ENCODE measurements around the gene ITGBL1.

ITGBL1 gene

DNA sequence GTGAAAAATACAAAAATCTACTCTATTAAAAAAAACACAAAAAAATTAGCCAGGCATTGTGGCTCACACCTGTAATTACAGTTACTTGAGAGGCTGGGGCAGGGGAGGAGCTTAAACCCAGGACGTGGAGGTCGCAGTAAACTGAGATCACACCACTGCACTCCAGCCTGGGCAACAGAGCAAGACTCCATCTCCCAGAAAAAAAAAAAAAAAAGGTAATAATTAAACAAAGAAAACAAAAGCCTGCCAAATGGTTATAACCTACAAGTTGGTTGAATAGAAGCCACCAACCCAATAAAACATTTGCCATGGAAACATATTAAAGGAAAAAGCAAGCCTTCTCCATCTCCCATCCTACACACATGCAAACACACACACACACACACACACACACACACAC, 255.2 kb downstream of the ITGBL1 start:
- TF ChIP-seq, protein P1, sequence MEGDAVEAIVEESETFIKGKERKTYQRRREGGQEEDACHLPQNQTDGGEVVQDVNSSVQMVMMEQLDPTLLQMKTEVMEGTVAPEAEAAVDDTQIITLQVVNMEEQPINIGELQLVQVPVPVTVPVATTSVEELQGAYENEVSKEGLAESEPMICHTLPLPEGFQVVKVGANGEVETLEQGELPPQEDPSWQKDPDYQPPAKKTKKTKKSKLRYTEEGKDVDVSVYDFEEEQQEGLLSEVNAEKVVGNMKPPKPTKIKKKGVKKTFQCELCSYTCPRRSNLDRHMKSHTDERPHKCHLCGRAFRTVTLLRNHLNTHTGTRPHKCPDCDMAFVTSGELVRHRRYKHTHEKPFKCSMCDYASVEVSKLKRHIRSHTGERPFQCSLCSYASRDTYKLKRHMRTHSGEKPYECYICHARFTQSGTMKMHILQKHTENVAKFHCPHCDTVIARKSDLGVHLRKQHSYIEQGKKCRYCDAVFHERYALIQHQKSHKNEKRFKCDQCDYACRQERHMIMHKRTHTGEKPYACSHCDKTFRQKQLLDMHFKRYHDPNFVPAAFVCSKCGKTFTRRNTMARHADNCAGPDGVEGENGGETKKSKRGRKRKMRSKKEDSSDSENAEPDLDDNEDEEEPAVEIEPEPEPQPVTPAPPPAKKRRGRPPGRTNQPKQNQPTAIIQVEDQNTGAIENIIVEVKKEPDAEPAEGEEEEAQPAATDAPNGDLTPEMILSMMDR (IDR thresholded peaks at IDR 0.05; ENCODE audit: low read length, missing control alignments), result no peak
- H3K4me3 ChIP-seq (replicated peaks; ENCODE audit: low read depth, low read length), result no peak overlapping the region
- DNase-seq (ENCODE audit: low read depth), result no peak

DNA sequence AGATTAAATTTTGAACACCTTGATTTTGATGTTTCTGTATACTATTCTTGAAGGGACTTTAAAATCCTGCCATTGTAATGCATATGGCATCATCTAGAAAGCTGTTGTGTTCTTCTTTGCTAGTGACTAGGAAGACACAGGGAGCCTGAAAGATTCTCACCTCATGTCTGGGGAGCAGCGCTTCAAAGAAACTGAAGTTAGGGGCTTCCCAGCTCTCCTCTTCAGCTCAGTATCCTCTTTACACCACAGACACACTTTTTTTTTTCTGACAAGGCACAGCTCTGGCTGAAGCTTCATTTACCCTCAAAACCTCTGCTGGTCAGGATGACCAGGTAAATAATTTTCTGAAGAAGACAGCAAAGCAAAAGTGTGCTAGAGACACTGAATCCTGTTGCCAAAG, 255.6 kb downstream of the ITGBL1 start:
- no peak for DNase-seq (ENCODE audit: low read depth)
- H3K4me3 ChIP-seq (replicated peaks; ENCODE audit: low read depth, low read length), result no peak overlapping the region
- TF ChIP-seq, protein P1 (IDR thresholded peaks at IDR 0.05; ENCODE audit: low read length, missing control alignments), result no peak

DNA sequence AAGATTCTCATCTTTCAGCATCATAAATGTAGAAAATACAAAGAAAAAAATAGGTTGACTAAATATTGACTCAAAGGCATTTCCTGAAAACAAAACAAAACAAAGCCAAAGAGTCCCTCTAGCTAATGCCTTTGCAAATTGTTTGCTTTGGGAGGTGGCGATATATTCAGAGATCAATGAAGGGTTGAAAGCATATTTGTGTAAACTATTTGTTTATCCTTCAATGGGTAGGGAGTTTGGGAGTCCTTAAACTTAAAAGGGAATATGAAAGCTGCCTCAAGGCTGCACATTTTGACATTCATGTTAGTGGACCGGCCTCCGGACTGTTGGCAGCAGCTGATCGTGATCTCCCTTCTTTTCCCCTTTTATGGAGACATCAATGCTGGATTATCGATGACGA, 257.5 kb downstream of the ITGBL1 start:
- H3K4me3 ChIP-seq (replicated peaks; ENCODE audit: low read depth, low read length), result no peak overlapping the region
- no peak for DNase-seq (ENCODE audit: low read depth)
- TF ChIP-seq, protein P1 (IDR thresholded peaks at IDR 0.05; ENCODE audit: low read length, missing control alignments), result no peak

DNA sequence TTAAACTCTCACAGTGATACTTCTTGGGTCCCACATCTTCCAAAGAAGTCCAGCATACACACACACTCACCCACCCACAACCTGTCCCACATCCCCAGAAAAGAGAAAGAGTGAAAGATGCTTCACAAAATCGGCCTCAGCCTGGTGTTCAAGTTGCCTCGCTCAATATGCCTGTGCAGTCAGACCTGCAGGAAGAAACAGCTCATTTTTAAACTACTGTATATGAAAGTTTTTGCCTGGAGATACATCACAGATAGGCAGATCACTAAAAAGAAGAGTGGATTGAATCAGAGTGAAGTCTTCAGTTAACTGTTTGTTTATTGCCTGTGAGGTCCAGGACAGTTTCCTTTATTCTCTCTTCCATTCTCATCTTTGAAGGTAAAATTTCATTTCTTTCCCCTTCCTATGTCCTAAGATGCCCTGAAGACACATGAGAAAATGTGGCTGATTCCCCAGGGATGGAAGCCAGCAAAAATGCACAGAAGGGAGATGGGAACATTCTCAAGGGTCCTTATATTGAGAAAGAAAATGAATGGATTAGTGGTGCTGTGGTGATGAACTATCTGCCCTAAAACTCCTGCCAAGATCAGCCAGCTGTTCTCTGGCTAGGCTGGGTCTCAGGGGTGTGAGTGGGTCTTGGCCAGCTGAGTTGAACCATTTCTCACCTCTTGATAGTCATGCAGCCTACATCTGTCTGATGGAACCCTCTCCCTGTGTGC, 259.0 kb downstream of the ITGBL1 start:
- no peak for DNase-seq (ENCODE audit: low read depth)
- TF ChIP-seq, protein P1 (IDR thresholded peaks at IDR 0.05; ENCODE audit: low read length, missing control alignments), result no peak
- H3K4me3 ChIP-seq (replicated peaks; ENCODE audit: low read depth, low read length), result no peak overlapping the region

DNA sequence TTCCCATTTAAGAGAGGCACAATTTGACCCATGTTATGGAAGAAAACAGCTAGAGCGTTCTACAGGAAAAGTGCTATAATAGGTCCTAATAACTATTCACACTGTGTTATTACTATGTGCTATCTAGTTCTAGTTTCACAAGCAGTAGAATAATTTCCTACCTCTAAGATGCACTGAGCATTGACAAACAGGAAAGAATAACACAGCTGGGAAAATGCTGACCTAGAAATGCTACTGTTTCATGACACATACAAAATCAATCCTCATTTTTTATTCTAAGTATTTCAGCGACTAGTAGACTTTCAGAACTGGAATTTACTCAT, 259.5 kb downstream of the ITGBL1 start:
- DNase-seq (ENCODE audit: low read depth), result no peak
- no peak overlapping the region for H3K4me3 ChIP-seq (replicated peaks; ENCODE audit: low read depth, low read length)
- TF ChIP-seq, protein P1 (IDR thresholded peaks at IDR 0.05; ENCODE audit: low read length, missing control alignments), result no peak

DNA sequence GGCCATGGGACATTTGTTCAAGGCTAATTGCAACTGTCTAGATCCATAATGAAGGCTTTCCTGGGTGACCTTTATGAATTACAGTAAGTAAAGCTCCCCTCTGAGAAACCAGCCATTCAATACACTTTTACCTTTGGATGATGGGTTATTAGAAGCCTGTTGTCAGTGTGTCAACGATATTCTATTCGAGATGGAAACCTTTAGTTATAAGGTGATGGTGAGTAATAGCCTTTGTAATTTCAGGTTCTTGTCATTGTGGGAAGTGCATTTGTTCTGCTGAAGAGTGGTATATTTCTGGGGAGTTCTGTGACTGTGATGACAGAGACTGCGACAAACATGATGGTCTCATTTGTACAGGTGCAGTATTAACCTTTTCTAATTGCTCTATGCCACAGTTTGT, 261.7 kb downstream of the ITGBL1 start:
- H3K4me3 ChIP-seq (replicated peaks; ENCODE audit: low read depth, low read length), result no peak overlapping the region
- TF ChIP-seq, protein P1 (IDR thresholded peaks at IDR 0.05; ENCODE audit: low read length, missing control alignments), result no peak
- no peak for DNase-seq (ENCODE audit: low read depth)

DNA sequence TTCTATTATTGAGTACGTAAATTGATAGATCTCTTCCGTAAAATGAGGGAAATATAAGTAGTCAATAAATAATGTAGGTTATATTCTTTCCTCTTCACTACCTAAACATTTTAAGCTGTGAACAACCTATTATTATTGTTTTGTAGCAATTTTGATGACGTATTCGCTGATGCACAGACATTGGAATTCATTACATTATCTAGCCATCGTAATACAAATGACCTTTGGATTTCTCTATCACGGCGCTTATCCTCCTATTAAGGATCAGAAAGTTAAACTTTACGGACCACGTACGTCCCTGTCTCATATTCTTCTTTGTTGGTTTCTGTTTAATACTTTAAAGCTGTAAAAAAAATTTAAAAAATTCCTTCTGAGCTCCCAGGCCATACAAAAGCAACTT, 264.9 kb downstream of the ITGBL1 start:
- TF ChIP-seq, protein P1 (IDR thresholded peaks at IDR 0.05; ENCODE audit: low read length, missing control alignments), result no peak
- no peak for DNase-seq (ENCODE audit: low read depth)
- no peak overlapping the region for H3K4me3 ChIP-seq (replicated peaks; ENCODE audit: low read depth, low read length)

All from fibroblast of pulmonary artery (primary cell).